Right atrium auricular region (tissue), 2 donors: ENCODE results near the gene ARHGEF10L. TPM values are rescaled to one million over a fixed set of nuclear protein-coding genes. Genes with fewer than 3 reads are reported as not detected.

Experiments
- DNase-seq: peaks from one replicate; pipeline ENCODE4 v3.0.0-alpha.2; 2019; ENCODE audit warnings: low spot score
- H3K27ac ChIP-seq, 2 donors: fragments of 200-600 bp; sonication (generic); 1 replicate in 1 of 2; 2 replicates in 1 of 2; pipeline ENCODE4 v1.5.1; 2016 to 2019
- H3K27me3 ChIP-seq, 2 donors: fragments of 200-600 bp; sonication (generic); one replicate each; pipeline versions ENCODE4 v1.5.1 to v1.6.0; 2017 to 2019
- H3K36me3 ChIP-seq: fragments of 200-600 bp; sonication (generic); one replicate; pipeline ENCODE4 v1.5.1; 2016
- H3K4me1 ChIP-seq, 2 donors: fragments of 200-600 bp; sonication (generic); one replicate each; pipeline versions ENCODE4 v1.5.1 to v1.6.0; 2017 to 2019
- H3K4me3 ChIP-seq, 2 donors: fragments of 200-600 bp; sonication (generic); 1 replicate in 1 of 2; 2 replicates in 1 of 2; pipeline ENCODE4 v1.5.1; 2017 to 2019; ENCODE audit warnings: mild to moderate bottlenecking in 1 of 2, moderate library complexity in 1 of 2
- H3K9me3 ChIP-seq, 2 donors: fragments of 200-600 bp; sonication (generic); one replicate each; pipeline ENCODE4 v1.5.1; 2019
- total RNA-seq, 2 donors: library from RNA; depleted of rRNA; stranded (reverse); fragments of >200 nt; gene quantifications; one replicate each; pipeline ENCODE4 v1.1.0, GENCODE V29; 2016
- TF ChIP-seq, protein P1 (sequence below), 2 donors: fragments of 200-600 bp; sonication (generic); IDR thresholded peaks; one replicate each; pipeline ENCODE4 v1.5.1; 2019; ENCODE audit warnings: antibody characterized with exemption in 2 of 2

ARHGEF10L gene
- total RNA-seq, 2 donors from 2014 or later, result 49.3 to 52.2 TPM

- Histone ChIP-seq H3K27me3 (no peaks in the 10 kb centered on the region), H3K36me3 (peaks cover 4% of the 10 kb centered on the region), H3K4me1 (peaks cover 0 to 79% of the 10 kb centered on the region in 2 donors), H3K9me3 (no peaks in the 10 kb centered on the region), H3K27ac (peak overlapping the region; percentile 28 to 88), H3K4me3 (no peak overlapping the region)
- no peak for DNase-seq
- TF ChIP-seq, protein P1, sequence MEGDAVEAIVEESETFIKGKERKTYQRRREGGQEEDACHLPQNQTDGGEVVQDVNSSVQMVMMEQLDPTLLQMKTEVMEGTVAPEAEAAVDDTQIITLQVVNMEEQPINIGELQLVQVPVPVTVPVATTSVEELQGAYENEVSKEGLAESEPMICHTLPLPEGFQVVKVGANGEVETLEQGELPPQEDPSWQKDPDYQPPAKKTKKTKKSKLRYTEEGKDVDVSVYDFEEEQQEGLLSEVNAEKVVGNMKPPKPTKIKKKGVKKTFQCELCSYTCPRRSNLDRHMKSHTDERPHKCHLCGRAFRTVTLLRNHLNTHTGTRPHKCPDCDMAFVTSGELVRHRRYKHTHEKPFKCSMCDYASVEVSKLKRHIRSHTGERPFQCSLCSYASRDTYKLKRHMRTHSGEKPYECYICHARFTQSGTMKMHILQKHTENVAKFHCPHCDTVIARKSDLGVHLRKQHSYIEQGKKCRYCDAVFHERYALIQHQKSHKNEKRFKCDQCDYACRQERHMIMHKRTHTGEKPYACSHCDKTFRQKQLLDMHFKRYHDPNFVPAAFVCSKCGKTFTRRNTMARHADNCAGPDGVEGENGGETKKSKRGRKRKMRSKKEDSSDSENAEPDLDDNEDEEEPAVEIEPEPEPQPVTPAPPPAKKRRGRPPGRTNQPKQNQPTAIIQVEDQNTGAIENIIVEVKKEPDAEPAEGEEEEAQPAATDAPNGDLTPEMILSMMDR (IDR thresholded peaks at IDR 0.05), result no peak
Observed at GRCh38 chr1:17591814-17592430, 52.4 kb downstream of the ARHGEF10L start.

DNA sequence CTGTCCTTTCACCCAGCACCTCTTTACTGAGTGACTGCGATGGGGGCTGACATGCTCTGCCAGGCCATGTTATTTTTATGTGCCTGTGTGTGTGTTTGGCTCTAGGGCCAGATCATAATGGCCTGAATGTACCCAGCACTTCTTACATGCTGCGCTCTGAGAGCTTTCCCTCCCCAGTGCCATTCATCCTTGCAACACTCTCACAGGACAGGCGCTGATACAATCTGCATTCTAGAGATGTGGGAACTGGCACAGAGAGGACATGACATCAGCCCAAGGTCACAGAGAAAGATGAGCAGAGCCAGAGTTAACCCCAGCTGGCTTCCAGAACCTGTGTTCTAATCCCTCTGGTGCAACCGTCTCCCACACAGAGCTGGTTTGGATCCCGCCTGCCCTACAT lies 54.5 kb downstream of the ARHGEF10L start:
- Histone ChIP-seq H3K4me3 (no peak overlapping the region), H3K36me3 (peaks cover 4% of the 10 kb centered on the region), H3K27ac (peak overlapping the region; percentile 62 to 76), H3K27me3 (no peaks in the 10 kb centered on the region), H3K9me3 (no peaks in the 10 kb centered on the region), H3K4me1 (peaks cover 0 to 63% of the 10 kb centered on the region in 2 donors)
- DNase-seq, result no peak
- TF ChIP-seq, protein P1 (IDR thresholded peaks at IDR 0.05), result no peak

DNA sequence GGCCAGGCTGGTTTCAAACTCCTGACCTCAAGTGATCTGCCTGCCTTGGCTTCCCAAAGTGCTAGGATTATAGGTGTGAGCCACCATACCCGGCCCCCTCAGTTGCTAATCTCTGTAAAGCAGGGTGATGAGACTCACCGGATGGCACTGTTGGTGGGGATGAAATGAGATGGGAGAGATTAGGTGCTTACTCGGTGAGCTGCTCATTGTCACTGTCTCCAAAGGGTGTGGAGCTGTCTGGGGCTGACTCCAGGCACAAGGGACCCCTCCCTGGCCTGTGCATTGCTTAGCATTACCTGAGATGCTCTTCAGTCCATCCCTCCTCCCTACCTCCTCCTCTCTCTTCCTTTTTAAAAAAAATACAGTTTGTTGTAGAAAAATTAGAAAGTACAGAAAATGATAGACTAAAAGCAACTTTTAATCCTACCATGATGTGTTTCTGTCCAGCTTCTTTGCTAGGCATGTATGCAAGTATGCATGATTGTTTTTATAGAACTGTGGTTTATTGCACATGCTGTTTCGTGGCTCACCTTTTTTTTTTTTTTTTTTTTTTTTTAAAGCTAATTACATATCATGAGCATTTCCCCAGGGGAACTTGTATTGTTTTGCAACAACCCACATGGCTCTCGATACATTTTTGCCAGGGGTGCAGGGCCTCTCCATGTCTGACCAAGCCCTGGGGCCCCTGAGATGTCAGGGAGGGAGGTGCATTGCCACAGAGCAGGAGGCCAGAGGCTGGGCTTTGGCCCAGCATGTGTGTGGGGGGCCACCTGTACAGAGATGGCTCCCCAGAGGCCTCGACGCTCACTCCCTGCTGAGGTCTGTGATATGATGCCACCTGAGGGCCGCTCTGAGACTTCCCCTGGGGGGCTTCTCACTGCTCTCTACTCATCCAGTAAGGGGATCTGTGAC lies 55.4 kb downstream of the ARHGEF10L start:
- Histone ChIP-seq H3K4me1 (peaks cover 0 to 60% of the 10 kb centered on the region in 2 donors), H3K9me3 (no peaks in the 10 kb centered on the region), H3K27me3 (no peaks in the 10 kb centered on the region), H3K36me3 (peaks cover 4% of the 10 kb centered on the region), H3K27ac (peak overlapping the region; percentile 62 to 76), H3K4me3 (no peak overlapping the region)
- no peak for DNase-seq
- TF ChIP-seq, protein P1 (IDR thresholded peaks at IDR 0.05), result no peak

DNA sequence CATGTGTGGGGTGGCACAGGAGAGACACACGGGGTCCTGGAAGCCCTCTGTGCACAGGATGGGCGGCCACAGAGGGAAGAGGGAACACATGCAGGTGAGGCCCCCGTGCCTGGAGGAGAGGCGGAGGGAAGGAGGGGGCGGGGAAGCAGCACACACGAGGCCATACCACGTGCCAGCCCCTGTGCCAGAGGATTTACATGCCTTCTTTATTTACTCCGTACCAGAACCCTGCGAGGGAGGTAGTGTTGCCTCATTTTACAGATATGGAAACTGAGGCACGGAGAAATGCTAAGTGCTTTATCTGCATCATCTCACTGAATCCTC lies 56.1 kb downstream of the ARHGEF10L start:
- H3K4me3 ChIP-seq, result no peak overlapping the region
- TF ChIP-seq, protein P1 (IDR thresholded peaks at IDR 0.05), result no peak
- peak overlapping the region in 1 of 2 donors; percentile 39 for H3K27ac ChIP-seq
- peaks cover 4% of the 10 kb centered on the region for H3K36me3 ChIP-seq
- H3K4me1 ChIP-seq, result peaks cover 0 to 60% of the 10 kb centered on the region in 2 donors
- DNase-seq, result no peak
- H3K9me3 ChIP-seq, result no peaks in the 10 kb centered on the region
- H3K27me3 ChIP-seq, result no peaks in the 10 kb centered on the region

GRCh38 chr1:17596186-17596585 lies 56.7 kb downstream of the ARHGEF10L start:
- H3K9me3 ChIP-seq, result no peaks in the 10 kb centered on the region
- TF ChIP-seq, protein P1 (IDR thresholded peaks at IDR 0.05), result no peak
- H3K4me1 ChIP-seq, result peaks cover 0 to 54% of the 10 kb centered on the region in 2 donors
- peaks cover 4% of the 10 kb centered on the region for H3K36me3 ChIP-seq
- no peaks in the 10 kb centered on the region for H3K27me3 ChIP-seq
- DNase-seq, result no peak
- H3K27ac ChIP-seq, result peak overlapping the region; percentile 29 to 39
- H3K4me3 ChIP-seq, result no peak overlapping the region
